Measurements from ENCODE around the gene PCSK5. TPM values are rescaled to one million over a fixed set of nuclear protein-coding genes. Genes with fewer than 3 reads are reported as not detected.

PCSK5 gene
- total and polyA plus RNA-seq, 10 donors, result 0.28 to 8.1 (median 5.5) TPM

- H3K9me3 ChIP-seq, result no peaks in the 10 kb centered on the region
- TF ChIP-seq POLR2AphosphoS5 (IDR thresholded peaks at IDR 0.05), result no peak
- TF ChIP-seq CTCF (IDR thresholded peaks at IDR 0.05 in 8 of 11, conservative IDR thresholded peaks at IDR 0.05 in 3 of 11), result no peak
- TF ChIP-seq POLR2A (IDR thresholded peaks at IDR 0.05), result no peak
- no peak for DNase-seq
- H3K4me1 ChIP-seq, result no peaks in the 10 kb centered on the region
- 28 to 47% (median 34%) methylated on average over 3 of the region's 3 CpGs for WGBS, 5 donors
- no peak overlapping the region for H3K27ac ChIP-seq
- no peaks in the 10 kb centered on the region for H3K27me3 ChIP-seq (replicated peaks in 1 of 7)
- no peaks in the 10 kb centered on the region for H3K36me3 ChIP-seq
- intact Hi-C loops (cut with DNase I; ENCODE audit: low total_unique reads), result no loop called here
- H3K4me3 ChIP-seq, result no peak overlapping the region
Observed at GRCh38 chr9:76203373-76203772, 312.9 kb downstream of the PCSK5 start.

GRCh38 chr9:76206821-76207220 lies 316.3 kb downstream of the PCSK5 start:
- H3K36me3 ChIP-seq, result no peaks in the 10 kb centered on the region
- H3K27ac ChIP-seq, result no peak overlapping the region
- intact Hi-C loops (cut with DNase I; ENCODE audit: low total_unique reads), result no loop called here
- no peak overlapping the region for H3K4me3 ChIP-seq
- WGBS, 5 donors, result 29 to 79% (median 58%) methylated on average over 1 of the region's 1 CpG
- DNase-seq, result no peak
- no peaks in the 10 kb centered on the region for H3K4me1 ChIP-seq
- no peak for TF ChIP-seq POLR2AphosphoS5 (IDR thresholded peaks at IDR 0.05)
- no peak for TF ChIP-seq CTCF (IDR thresholded peaks at IDR 0.05 in 8 of 11, conservative IDR thresholded peaks at IDR 0.05 in 3 of 11)
- no peak for TF ChIP-seq POLR2A (IDR thresholded peaks at IDR 0.05)
- no peaks in the 10 kb centered on the region for H3K27me3 ChIP-seq (replicated peaks in 1 of 7)
- H3K9me3 ChIP-seq, result no peaks in the 10 kb centered on the region

GRCh38 chr9:76213751-76214150 lies 323.3 kb downstream of the PCSK5 start:
- no peaks in the 10 kb centered on the region for H3K9me3 ChIP-seq
- TF ChIP-seq POLR2A (IDR thresholded peaks at IDR 0.05) (no peak), POLR2AphosphoS5 (IDR thresholded peaks at IDR 0.05) (no peak), CTCF (IDR thresholded peaks at IDR 0.05 in 8 of 11, conservative IDR thresholded peaks at IDR 0.05 in 3 of 11) (no peak)
- H3K4me1 ChIP-seq, result no peaks in the 10 kb centered on the region
- no peak overlapping the region for H3K27ac ChIP-seq
- intact Hi-C loops (cut with DNase I; ENCODE audit: low total_unique reads), result no loop called here
- H3K36me3 ChIP-seq, result no peaks in the 10 kb centered on the region
- no peak for DNase-seq
- no peak overlapping the region for H3K4me3 ChIP-seq
- WGBS, 5 donors, result 75 to 89% (median 80%) methylated on average over 3 of the region's 3 CpGs
- H3K27me3 ChIP-seq (replicated peaks in 1 of 7), result peaks cover 0 to 3% (median 0%) of the 10 kb centered on the region in 7 donors

GRCh38 chr9:76215066-76215465 lies 324.6 kb downstream of the PCSK5 start:
- no peak for TF ChIP-seq POLR2AphosphoS5 (IDR thresholded peaks at IDR 0.05)
- no peak for TF ChIP-seq POLR2A (IDR thresholded peaks at IDR 0.05)
- no peak for TF ChIP-seq CTCF (IDR thresholded peaks at IDR 0.05 in 8 of 11, conservative IDR thresholded peaks at IDR 0.05 in 3 of 11)
- DNase-seq, result no peak
- Histone ChIP-seq H3K4me1 (no peaks in the 10 kb centered on the region), H3K9me3 (no peaks in the 10 kb centered on the region), H3K27ac (no peak overlapping the region), H3K4me3 (no peak overlapping the region), H3K27me3 (replicated peaks in 1 of 7) (peaks cover 0 to 3% (median 0%) of the 10 kb centered on the region in 7 donors), H3K36me3 (no peaks in the 10 kb centered on the region)
- 34 to 83% (median 51%) methylated on average over 1 of the region's 1 CpG for WGBS, 5 donors
- intact Hi-C loops (cut with DNase I; ENCODE audit: low total_unique reads), result no loop called here
